ENCODE data around the gene HDGF.
A peak's percentile ranks its signal among the peaks of the same experiment; 100 is the strongest.

Gene HDGF

GRCh38 chr1:156698995-156699394, 52.5 kb downstream of the HDGF start:
- peak; percentile 78 to 90 (median 86) for DNase-seq

GRCh38 chr1:156697481-156697880, 54.0 kb downstream of the HDGF start:
- DNase-seq: no peak

- DNase-seq: no peak
Measured at GRCh38 chr1:156696755-156697154, 54.7 kb downstream of the HDGF start.

- no peak for DNase-seq
Measured at GRCh38 chr1:156694690-156694962, 56.8 kb downstream of the HDGF start.

GRCh38 chr1:156693848-156694689, 57.4 kb downstream of the HDGF start:
- DNase-seq: peak; percentile 33 to 47 (median 42)

- no peak for DNase-seq
Measured at GRCh38 chr1:156692925-156693847, 58.3 kb downstream of the HDGF start.

- no peak for DNase-seq
Measured at GRCh38 chr1:156692441-156692924, 59.0 kb downstream of the HDGF start.

Measured in suppressor macrophage (primary cell).